ENCODE results near the gene KIF4A.
A peak's percentile ranks its signal among the peaks of the same experiment; 100 is the strongest.
"Not testable (repeated sequence)": the region's sequence is repeated elsewhere in the genome, so short reads cannot be mapped to it uniquely, and the experiment has no call there.

Gene KIF4A

GRCh38 chrX:70289793-70290770, at the start of gene KIF4A, which contains the start of gene PDZD11:
TSS of gene KIF4A (plus strand) at chrX:70290104. CDS start at chrX:70290459, 355 bp downstream.
TSS of gene PDZD11 (minus strand) at chrX:70289927. CDS start at chrX:70289341, 586 bp downstream.
- DNase-seq: peak; percentile 83

GRCh38 chrX:70240751-70241150, 49.2 kb upstream of the KIF4A start:
- DNase-seq: no peak

- DNase-seq: no peak
Measured at GRCh38 chrX:70241501-70241900, 48.4 kb upstream of the KIF4A start.

- DNase-seq: peak; percentile 19
Measured at GRCh38 chrX:70243601-70244000, 46.3 kb upstream of the KIF4A start.

GRCh38 chrX:70244881-70245280, 45.0 kb upstream of the KIF4A start:
- DNase-seq: no peak

- DNase-seq: no peak
Measured at GRCh38 chrX:70247252-70247651, 42.7 kb upstream of the KIF4A start.

GRCh38 chrX:70252491-70252890, 37.4 kb upstream of the KIF4A start:
- DNase-seq: no peak

- DNase-seq: peak; percentile 5
Measured at GRCh38 chrX:70253377-70254062, 36.4 kb upstream of the KIF4A start.

- peak; percentile 5 for DNase-seq
Measured at GRCh38 chrX:70254063-70254400, 35.9 kb upstream of the KIF4A start.

GRCh38 chrX:70254909-70255308, 35.0 kb upstream of the KIF4A start:
- no peak for DNase-seq

- no peak for DNase-seq
Measured at GRCh38 chrX:70255452-70255851, 34.5 kb upstream of the KIF4A start.

GRCh38 chrX:70257423-70258288, 32.2 kb upstream of the KIF4A start:
- no peak for DNase-seq

- no peak for DNase-seq
Measured at GRCh38 chrX:70260104-70260503, 29.8 kb upstream of the KIF4A start, which contains the start of gene P2RY4. TSS of gene P2RY4 (minus strand) at chrX:70260204. CDS start at chrX:70259624, 580 bp downstream.

GRCh38 chrX:70262952-70263567, 26.8 kb upstream of the KIF4A start:
- peak; percentile 36 for DNase-seq

GRCh38 chrX:70264784-70265183, 25.1 kb upstream of the KIF4A start:
- no peak for DNase-seq

- no peak for DNase-seq
Measured at GRCh38 chrX:70268034-70268433, 21.9 kb upstream of the KIF4A start, which contains the start of gene ARR3. TSS of gene ARR3 (plus strand) at chrX:70268334. CDS start at chrX:70269386, 1,052 bp downstream.

GRCh38 chrX:70274029-70274428, 15.9 kb upstream of the KIF4A start:
- DNase-seq: not testable (repeated sequence)

GRCh38 chrX:70279081-70279480, 10.8 kb upstream of the KIF4A start:
- DNase-seq: no peak

- DNase-seq: no peak
Measured at GRCh38 chrX:70280573-70280972, 9.3 kb upstream of the KIF4A start.

- DNase-seq: no peak
Measured at GRCh38 chrX:70281951-70282350, 8.0 kb upstream of the KIF4A start, which contains the start of gene RAB41. TSS of gene RAB41 (plus strand) at chrX:70282172. CDS start at chrX:70282218, 46 bp downstream.

GRCh38 chrX:70289168-70289792, 624 bp upstream of the KIF4A start:
- DNase-seq: peak; percentile 18

GRCh38 chrX:70292788-70293187, 2.9 kb downstream of the KIF4A start:
- no peak for DNase-seq

All from EL (cell line).